NCI-H2196 (cell line): ENCODE data around the gene HSD11B1.

Source experiments
- DNase-seq: peaks from one replicate; lab custom pipeline; 2025; ENCODE audit not compliant: unreplicated experiment; lab: John Stamatoyannopoulos, UW

Gene HSD11B1

DNA sequence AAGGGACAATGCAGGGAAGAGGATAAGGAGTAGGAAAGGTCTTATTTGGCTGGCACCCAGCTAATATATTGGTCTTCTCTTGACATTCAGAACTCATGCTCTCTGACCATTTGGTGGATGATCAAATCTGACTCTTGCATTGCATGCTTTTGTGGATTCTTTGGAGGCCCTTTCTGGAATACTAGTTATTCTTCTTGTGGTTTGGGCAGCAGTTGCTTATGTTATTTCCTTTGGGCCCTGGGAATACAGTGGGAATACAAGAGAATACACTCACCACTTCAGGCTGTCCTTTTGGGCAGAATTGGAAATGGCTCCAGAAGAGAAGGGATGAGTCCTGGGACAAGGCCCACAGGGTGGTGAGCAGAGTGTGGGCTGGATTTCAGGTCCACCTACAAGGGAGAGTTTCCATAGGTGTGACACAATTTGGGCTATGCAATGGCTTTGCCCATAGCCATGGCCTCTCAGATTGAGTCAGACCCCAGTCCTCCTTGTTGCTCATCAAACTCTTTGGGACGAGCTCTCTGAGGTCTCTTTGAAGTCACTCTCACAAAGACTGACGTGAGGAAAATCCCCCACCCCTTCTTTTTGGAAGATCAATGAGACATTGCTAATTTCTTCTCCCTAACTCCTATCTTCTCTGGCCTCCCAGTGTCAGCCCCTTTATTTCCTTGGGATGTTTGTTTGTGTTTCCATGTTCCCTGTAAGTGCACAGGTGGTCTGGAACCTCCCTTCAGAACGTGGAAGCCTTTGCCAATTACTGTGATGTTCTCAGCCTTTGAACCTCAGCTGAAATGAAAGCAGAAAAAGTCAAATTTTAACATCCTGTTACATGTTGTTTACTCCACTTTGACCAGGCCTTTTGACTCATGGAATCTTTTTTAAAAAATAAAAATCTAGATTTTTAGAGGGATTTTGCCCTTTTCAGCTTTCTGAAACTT lies 19.4 kb downstream of the HSD11B1 start:
- DNase-seq = no peak

DNA sequence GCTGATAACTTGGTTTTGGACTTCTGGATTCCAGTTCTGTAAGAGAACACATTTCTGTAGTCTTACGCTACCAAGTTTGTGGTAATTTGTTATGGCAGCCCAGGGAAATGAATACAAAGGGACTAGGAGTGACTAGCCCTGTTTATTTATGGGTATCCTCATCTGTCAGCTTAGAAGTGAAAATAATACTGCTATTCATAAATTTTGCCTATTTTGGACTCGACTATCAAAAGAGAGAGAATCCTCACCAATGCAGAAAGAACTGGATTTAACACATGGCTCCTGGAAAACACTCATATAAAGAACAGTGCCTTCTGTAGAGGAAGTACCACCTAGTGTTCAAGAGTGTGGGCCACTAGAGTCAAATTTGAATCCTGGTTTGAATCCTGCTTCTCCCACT lies 22.6 kb downstream of the HSD11B1 start:
- DNase-seq = no peak

GRCh38 chr1:209727785-209728184 lies 23.1 kb downstream of the HSD11B1 start:
- DNase-seq = no peak

DNA sequence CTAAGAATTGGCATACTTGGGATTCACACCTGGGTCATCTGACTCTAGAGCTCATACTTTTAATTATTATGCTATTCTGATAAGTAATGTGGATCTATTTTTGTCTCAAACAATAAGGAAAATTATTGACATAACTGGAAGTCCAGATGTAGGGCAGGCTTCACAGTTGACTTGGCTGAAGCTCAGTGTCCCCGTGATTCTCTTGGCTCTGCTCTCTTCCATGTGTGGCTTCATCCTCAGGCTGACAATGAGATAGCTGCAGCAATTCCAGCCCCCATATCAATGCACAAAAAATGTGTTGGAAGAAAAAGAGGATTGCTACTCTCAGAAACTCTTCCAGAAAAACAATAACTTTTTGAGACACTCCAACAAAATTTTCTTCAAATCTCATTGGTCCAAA lies 23.8 kb downstream of the HSD11B1 start:
- DNase-seq = no peak

GRCh38 chr1:209729436-209729835 lies 24.8 kb downstream of the HSD11B1 start:
- DNase-seq = no peak

- no peak for DNase-seq
These were observed 28.1 kb downstream of the HSD11B1 start for GRCh38 chr1:209732725-209733124.

GRCh38 chr1:209733409-209734192 lies 29.0 kb downstream of the HSD11B1 start:
- DNase-seq = no peak

DNA sequence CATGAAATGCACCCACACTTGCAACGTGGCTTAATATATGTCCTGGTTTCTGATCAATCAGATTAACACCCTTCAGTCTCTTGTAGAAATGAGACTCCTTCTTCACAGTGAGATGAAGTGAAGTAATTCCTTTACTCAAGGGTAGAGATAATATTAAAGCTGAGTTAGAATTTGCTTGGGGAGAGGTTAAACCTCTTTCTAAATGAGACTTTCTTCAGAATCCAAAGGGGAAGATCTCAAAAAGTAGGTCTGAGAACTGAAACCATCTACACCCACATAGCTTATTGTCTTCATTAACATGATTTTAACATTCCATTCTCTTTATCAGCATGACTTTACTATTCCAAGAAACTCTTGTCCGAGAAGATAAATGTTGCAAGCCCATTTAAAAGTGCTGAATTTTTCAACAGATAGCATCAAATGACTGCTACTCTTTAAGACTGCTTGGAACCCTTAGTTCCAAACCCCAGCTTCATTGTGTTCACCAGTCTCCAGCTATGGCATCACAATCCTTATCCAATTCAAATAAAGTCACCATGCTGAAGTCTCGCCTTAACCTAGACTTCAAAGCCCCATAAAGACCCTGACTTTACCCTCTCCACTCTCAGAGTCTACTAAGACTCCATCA lies 32.0 kb downstream of the HSD11B1 start:
- no peak for DNase-seq

- DNase-seq = no peak
These were observed 32.5 kb downstream of the HSD11B1 start for GRCh38 chr1:209737118-209737505.

- DNase-seq = no peak
These were observed 33.6 kb downstream of the HSD11B1 start for GRCh38 chr1:209738270-209738669.

DNA sequence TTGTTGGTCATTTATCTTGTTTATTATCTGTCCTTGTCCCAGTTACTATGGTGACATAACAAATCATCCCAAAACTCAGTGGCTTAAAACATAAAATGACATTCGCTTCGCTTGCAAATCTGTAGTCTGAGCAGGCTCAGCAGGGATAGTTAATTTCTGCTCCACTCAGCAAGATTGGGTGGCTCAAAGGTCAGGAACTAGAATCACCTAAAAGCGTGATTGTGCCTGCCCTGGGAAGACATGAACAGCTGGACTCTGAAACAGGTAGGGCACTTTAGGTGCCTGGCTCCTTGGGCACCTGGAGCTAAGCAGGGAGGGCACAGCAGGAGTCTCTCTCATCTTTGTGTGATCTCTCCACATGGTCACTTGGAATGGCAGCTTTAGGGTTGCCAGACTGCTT lies 36.5 kb downstream of the HSD11B1 start:
- DNase-seq = no peak

DNA sequence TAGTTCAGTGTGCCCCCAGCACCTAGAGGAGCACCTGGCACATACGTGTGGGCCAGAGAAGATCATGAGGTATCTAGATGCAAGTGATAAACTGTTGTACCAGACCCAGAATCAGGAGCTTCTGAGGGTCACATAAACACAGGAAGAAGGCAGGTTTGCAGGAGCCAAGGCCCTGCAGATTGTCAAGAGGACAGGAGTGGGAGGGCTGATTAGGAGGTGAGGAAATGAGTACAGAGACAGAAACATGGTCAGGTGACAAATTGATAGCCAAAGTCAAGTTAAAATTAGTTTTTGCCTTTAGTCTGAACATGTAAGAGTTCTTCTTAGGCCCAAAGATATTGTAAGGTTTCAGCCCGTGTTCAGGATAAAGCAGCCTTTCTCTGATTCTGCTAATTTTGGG lies 37.2 kb downstream of the HSD11B1 start:
- no peak for DNase-seq

- no peak for DNase-seq
These were observed 37.9 kb downstream of the HSD11B1 start for GRCh38 chr1:209742409-209743144.

DNA sequence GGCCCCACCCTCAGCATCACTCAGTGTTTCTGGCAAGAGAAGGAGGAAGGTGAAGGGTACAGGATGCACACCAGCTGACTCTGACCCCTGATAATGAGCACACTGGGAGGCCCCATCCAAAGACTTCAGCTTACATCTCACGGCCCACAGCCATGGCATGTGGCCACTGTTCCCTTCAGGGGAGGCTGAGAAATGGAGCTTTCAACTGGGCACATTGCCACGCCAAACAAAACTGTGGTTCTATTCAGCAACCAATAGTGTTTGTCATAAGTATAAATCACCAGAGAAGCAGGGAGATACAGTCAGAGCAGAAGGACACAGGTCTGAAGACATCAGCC lies 38.5 kb downstream of the HSD11B1 start:
- DNase-seq = peak; percentile 52

DNA sequence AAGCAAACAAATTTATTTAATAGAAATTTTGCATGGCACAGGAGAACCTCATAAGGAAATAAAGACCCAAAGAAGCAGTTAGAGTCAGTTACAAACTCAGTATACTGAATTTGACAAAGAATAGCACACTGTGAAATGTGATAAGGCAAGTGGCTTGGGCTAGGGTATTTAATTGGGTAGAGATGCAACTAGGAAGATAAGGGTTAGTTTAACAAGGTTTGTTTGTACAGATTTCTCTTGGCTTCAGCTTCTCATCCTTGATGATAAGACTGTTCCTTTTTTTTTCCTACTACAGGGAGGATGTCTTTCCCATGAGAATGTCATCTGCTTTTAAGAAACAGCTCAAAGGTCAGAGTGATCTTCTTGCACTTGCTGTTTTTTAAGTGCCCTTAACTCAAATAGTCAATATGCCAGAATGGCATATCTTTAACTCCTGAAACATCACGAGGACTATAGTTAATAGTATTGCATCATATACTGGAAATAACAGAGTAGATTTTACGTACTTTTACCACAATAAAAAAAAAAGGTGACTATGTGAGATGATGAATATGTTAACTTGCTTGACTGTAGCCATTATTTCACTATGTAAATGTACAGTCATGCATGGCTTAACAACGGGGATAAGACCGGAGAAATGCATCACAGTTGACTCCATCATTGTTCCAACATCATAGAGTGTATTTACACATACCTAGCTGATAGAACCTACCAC lies 42.0 kb downstream of the HSD11B1 start:
- peak; percentile 13 for DNase-seq

DNA sequence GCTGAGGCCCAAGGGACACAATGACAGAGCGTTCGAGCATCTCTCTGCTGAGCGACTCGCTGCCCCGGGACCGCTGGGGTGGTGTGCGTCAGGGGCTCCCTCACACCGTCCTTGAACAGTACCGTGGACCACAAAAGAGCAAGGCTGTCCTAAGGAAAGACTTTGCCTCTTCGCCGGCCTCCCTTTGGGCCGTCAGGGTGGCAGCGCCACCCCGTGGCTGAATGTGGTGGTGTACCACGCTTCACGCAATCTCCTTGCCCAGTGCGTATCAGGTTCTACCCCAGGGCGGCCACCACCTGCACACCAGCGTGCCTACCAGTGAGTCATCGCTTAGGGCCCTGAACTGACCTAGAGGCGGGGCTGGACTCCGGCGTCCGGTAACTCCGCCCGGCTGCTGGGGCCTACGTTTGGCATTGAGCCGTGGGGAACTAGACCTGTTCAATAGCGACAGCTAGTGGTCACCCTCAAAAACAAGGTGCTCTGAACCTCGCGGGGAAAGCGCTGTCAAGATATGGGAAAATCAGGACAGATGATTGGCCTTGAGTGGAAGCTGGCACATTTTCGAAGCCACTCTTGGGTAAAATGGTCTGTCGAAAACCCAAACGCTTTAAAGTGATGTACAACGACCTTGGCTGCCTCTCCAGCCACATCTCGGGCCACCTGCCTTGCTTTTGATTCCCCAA lies 43.1 kb downstream of the HSD11B1 start:
- DNase-seq = no peak

DNA sequence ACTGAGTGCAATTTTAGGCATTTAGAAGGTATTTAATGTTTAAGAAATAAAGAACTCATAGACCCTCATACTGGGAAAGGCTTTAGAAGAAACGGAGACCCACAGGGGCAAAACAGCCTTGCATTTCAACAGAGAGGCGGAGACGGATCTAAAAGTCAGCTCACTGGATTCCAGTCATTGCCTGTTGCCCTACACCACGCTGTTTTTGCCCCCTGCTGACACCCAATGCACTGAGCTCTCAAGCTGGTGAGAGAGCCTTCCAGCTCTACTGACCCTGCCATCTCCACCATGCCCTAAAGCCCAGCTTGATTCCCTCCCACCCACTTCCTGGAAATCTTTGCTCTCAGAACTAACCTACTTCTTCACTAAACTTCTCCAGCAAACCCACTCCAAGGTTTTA lies 44.0 kb downstream of the HSD11B1 start:
- no peak for DNase-seq

DNA sequence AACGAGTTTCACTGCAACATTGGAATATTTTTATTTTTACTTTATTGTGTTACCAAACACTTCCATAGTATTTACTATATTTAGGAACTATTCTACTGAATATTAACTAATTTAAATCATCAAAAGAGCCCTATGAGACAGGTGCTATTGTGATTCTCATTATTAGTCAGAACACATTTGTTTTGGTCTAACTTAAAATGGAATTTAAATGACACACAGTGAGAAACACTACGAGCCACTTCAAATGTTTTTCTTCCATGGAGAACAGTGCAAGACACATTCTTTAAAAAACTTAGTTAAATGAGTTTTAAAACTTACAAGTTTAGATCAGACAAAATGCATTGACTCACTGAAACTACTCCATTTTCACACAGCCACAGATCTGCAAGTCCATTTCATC lies 44.6 kb downstream of the HSD11B1 start:
- no peak for DNase-seq

- DNase-seq = no peak
These were observed 45.2 kb downstream of the HSD11B1 start for GRCh38 chr1:209749670-209750323.
